Heart left ventricle (tissue), 16 donors: Measurements from ENCODE around the gene IL1RAPL1. TPM values are rescaled to one million over a fixed set of nuclear protein-coding genes. Genes with fewer than 3 reads are reported as not detected.
"Not testable (repeated sequence)": the region's sequence is repeated elsewhere in the genome, so short reads cannot be mapped to it uniquely, and the experiment has no call there.

ENCODE experiments used
- ATAC-seq, 4 donors: fragments of 200-7000 bp; cut with Tn5 transposase; one replicate each; pipeline ENCODE4 v1.9.1; 2020 to 2022; ENCODE audit warnings: moderate library complexity in 4 of 4, mild to moderate bottlenecking in 3 of 4, moderate number of reproducible peaks in 1 of 4
- DNase-seq, 5 donors: peaks; one replicate each; pipeline ENCODE4 v3.0.0-alpha.2; 2020
- H3K27ac ChIP-seq, 12 donors: fragments of 200-600 bp; sonication (generic) in 4 of 12; one replicate each; pipeline versions ENCODE4 v1.5.0 to v1.8.0; 2016 to 2022; ENCODE audit warnings: mild to moderate bottlenecking in 2 of 12
- H3K27me3 ChIP-seq, 9 donors: fragments of 200-600 bp; sonication (generic) in 2 of 9; one replicate each; pipeline versions ENCODE4 v1.5.1 to v1.8.0; 2016 to 2022; ENCODE audit warnings: mild to moderate bottlenecking in 3 of 9
- H3K36me3 ChIP-seq, 9 donors: fragments of 200-600 bp; sonication (generic) in 2 of 9; one replicate each; pipeline versions ENCODE4 v1.5.0 to v1.8.0; 2018 to 2022; ENCODE audit warnings: mild to moderate bottlenecking in 2 of 9
- H3K4me1 ChIP-seq, 12 donors: fragments of 200-600 bp; sonication (generic) in 4 of 12; one replicate each; pipeline versions ENCODE4 v1.5.0 to v1.8.0; 2016 to 2022; ENCODE audit warnings: mild to moderate bottlenecking in 3 of 12
- H3K4me3 ChIP-seq, 12 donors: fragments of 200-600 bp; sonication (generic) in 4 of 12; one replicate each; pipeline versions ENCODE4 v1.5.0 to v1.8.0; 2017 to 2022; ENCODE audit warnings: mild to moderate bottlenecking in 9 of 12, moderate library complexity in 4 of 12
- H3K9me3 ChIP-seq, 12 donors: fragments of 200-600 bp; sonication (generic) in 4 of 12; one replicate each; pipeline versions ENCODE4 v1.5.0 to v1.8.0; 2016 to 2022; ENCODE audit warnings: mild to moderate bottlenecking in 1 of 12
- POLR2A ChIP-seq, 2 donors: fragments of 450-650 bp; IDR thresholded peaks; one replicate each; pipeline ENCODE4 v1.6.1; 2017; ENCODE audit warnings: antibody characterized with exemption in 2 of 2, mild to moderate bottlenecking in 2 of 2, moderate library complexity in 2 of 2
- WGBS, 4 donors: extraction: QIAGEN DNeasy Blood & Tissue Kit in 2 of 4; methylation state at CpG; one replicate each; pipeline versions ENCODE4 v1.1.5 to v1.1.7; 2013 to 2018; 5-methylcytosine and 5-hydroxymethylcytosine counted together
- intact Hi-C, 10 donors: fragments of 100-400 bp; cut with DNase I; formaldehyde crosslinking; loops; one replicate each; pipeline versions ENCODE4 v1.11.1 to v1.14.2; 2022
- polyA plus RNA-seq, 2 donors: library from polyadenylated mRNA; stranded (reverse); fragments of 200-250 nt; gene quantifications; one replicate each; pipeline ENCODE4 v1.2.3, GENCODE V29; 2013
- total RNA-seq, 9 donors: library from RNA; depleted of rRNA in 2 of 9; stranded (reverse); fragments of >200 nt in 2 of 9; fragmentation: NEBNext Ultra II Directional in 3 of 9; extraction: Animal tissue kit (Norgen Biotek cat#: 25700) in 3 of 9; gene quantifications; one replicate each; pipeline versions ENCODE4 v1.1.0 to v1.2.4, GENCODE V29; 2016 to 2023
- TF ChIP-seq, protein P1 (sequence below), 12 donors: fragments of 200-600 bp; sonication (generic) in 4 of 12; IDR thresholded peaks; one replicate each; pipeline versions ENCODE4 v1.5.0 to v1.8.0; 2018 to 2022; ENCODE audit warnings: antibody characterized with exemption in 12 of 12, mild to moderate bottlenecking in 5 of 12
- donor health status: ischemic (EF 13 %, LVEDD 7.1; RV severe dilation, severe dysfunction).
- donor health status: healthy with polysubstance abuse.
- donor health status: DM: no; HTN: yes; CAD: no.
- donor health status: DM: no; HTN: no; CAD: no.
- donor health status: ischemic (EF 25% LVEDD 6.9; RV normal size, moderate dysfunction).
- donor health status: ischemic (EF 25% LVEDD 5.7; RV mildly dilated, moderate dysfunction).
- donor health status: healthy.
- donor health status: DM: yes; HTN: yes; CAD: no.
- donor health status: ischemic (EF 35%, LVEDD 5.7; RV mildly dilated, moderate dysfunction).
- donor health status: nonischemic (EF 11% LVEDD 7.7; RV severe dilation, severe dysfunction).
- donor health status: DM: yes; HTN: yes; CAD: no.
- donor health status: PGD.
- donor health status: ischemic (EF 29% LVEDD 5.4; RV normal size, mild dysfunction).
- donor health status: nonischemic (EF 23%, LVEDD 6.1; RV moderate dilation, normal function).

The IL1RAPL1 gene
- total and polyA plus RNA-seq, 11 donors: 0.42 to 4.7 (median 2.3) TPM

DNA sequence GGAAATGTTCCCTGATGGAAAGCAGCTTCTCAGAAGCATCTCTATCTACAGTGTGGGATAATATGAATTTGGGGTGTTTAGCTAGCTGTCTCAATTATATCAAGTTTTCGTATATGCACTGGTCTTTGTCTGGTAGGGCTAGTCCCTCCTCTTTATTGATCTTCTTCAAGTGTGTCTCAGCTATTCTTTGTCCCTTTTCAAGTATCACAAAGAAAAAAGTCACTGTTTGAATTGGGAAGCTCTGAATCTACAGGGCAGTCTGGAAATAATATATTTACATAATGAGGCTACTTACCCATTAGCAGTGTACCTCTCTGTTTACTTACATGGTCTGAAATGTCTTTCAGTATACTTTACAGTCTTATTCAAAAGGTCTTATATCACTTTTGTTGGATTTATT is 526.0 kb downstream of the IL1RAPL1 start:
- TF ChIP-seq, protein P1, sequence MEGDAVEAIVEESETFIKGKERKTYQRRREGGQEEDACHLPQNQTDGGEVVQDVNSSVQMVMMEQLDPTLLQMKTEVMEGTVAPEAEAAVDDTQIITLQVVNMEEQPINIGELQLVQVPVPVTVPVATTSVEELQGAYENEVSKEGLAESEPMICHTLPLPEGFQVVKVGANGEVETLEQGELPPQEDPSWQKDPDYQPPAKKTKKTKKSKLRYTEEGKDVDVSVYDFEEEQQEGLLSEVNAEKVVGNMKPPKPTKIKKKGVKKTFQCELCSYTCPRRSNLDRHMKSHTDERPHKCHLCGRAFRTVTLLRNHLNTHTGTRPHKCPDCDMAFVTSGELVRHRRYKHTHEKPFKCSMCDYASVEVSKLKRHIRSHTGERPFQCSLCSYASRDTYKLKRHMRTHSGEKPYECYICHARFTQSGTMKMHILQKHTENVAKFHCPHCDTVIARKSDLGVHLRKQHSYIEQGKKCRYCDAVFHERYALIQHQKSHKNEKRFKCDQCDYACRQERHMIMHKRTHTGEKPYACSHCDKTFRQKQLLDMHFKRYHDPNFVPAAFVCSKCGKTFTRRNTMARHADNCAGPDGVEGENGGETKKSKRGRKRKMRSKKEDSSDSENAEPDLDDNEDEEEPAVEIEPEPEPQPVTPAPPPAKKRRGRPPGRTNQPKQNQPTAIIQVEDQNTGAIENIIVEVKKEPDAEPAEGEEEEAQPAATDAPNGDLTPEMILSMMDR (IDR thresholded peaks at IDR 0.05): no peak
- no peak for TF ChIP-seq POLR2A (IDR thresholded peaks at IDR 0.05)
- Histone ChIP-seq H3K4me1 (no peaks in the 10 kb centered on the region), H3K4me3 (no peak overlapping the region), H3K27me3 (peaks cover 0 to 3% (median 0%) of the 10 kb centered on the region in 9 donors), H3K9me3 (no peaks in the 10 kb centered on the region), H3K36me3 (no peaks in the 10 kb centered on the region), H3K27ac (no peak overlapping the region)
- WGBS, 4 donors: 65 to 89% (median 77%) methylated on average over 1 of the region's 1 CpG
- ATAC-seq (no peak), DNase-seq (no peak)
- intact Hi-C loops: no loop called here

- H3K36me3 ChIP-seq, H3K4me1 ChIP-seq, H3K27ac ChIP-seq, DNase-seq, intact Hi-C loops, ATAC-seq, H3K9me3 ChIP-seq, H3K4me3 ChIP-seq, H3K27me3 ChIP-seq: not testable (repeated sequence)
- WGBS, 4 donors: 49 to 71% (median 58%) methylated on average over 2 of the region's 2 CpGs
These were observed 535.6 kb downstream of the IL1RAPL1 start for GRCh38 chrX:29122817-29123216.

GRCh38 chrX:29130905-29131304 is 543.7 kb downstream of the IL1RAPL1 start:
- DNase-seq (no peak), ATAC-seq (no peak)
- H3K4me3 ChIP-seq: no peak overlapping the region
- 57 to 85% (median 64%) methylated on average over 4 of the region's 4 CpGs for WGBS, 4 donors
- intact Hi-C loops: no loop called here
- no peak overlapping the region for H3K27ac ChIP-seq
- TF ChIP-seq, protein P1 (IDR thresholded peaks at IDR 0.05): no peak
- no peak for TF ChIP-seq POLR2A (IDR thresholded peaks at IDR 0.05)
- no peaks in the 10 kb centered on the region for H3K27me3 ChIP-seq
- no peaks in the 10 kb centered on the region for H3K4me1 ChIP-seq
- H3K9me3 ChIP-seq: no peaks in the 10 kb centered on the region
- H3K36me3 ChIP-seq: no peaks in the 10 kb centered on the region

DNA sequence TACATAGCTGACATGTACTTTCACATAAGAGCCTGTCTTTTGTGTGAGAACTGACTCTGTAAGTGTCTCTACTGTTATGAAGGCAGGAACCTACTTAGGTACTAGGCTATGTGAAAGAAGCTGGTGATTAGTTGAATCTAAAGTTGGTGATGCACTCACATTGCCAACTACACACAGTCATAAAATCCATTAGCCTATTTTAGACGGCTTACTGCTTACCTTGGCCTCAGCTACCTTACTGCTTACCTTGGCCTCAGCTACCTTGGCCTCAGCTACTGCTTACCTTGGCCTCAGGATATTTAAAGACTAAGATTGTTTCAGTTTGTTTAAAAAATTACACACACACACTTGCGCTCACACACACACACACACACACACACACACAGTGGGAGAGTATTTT is 549.7 kb downstream of the IL1RAPL1 start:
- WGBS, 4 donors: 70 to 94% (median 77%) methylated on average over 2 of the region's 2 CpGs
- no peaks in the 10 kb centered on the region for H3K4me1 ChIP-seq
- TF ChIP-seq, protein P1 (IDR thresholded peaks at IDR 0.05): no peak
- no peak for TF ChIP-seq POLR2A (IDR thresholded peaks at IDR 0.05)
- no peaks in the 10 kb centered on the region for H3K27me3 ChIP-seq
- intact Hi-C loops: no loop called here
- no peak overlapping the region for H3K4me3 ChIP-seq
- H3K36me3 ChIP-seq: no peaks in the 10 kb centered on the region
- DNase-seq (no peak), ATAC-seq (no peak)
- H3K27ac ChIP-seq: no peak overlapping the region
- no peaks in the 10 kb centered on the region for H3K9me3 ChIP-seq

GRCh38 chrX:29138003-29138402 is 550.8 kb downstream of the IL1RAPL1 start:
- WGBS, 4 donors: 68 to 90% (median 81%) methylated on average over 2 of the region's 2 CpGs
- Histone ChIP-seq H3K27me3 (no peaks in the 10 kb centered on the region), H3K36me3 (no peaks in the 10 kb centered on the region), H3K4me3 (no peak overlapping the region), H3K9me3 (no peaks in the 10 kb centered on the region), H3K4me1 (no peaks in the 10 kb centered on the region), H3K27ac (no peak overlapping the region)
- intact Hi-C loops: no loop called here
- TF ChIP-seq POLR2A (IDR thresholded peaks at IDR 0.05): no peak
- TF ChIP-seq, protein P1 (IDR thresholded peaks at IDR 0.05): no peak
- DNase-seq (no peak), ATAC-seq (no peak)
